Inflammatory macrophage (primary cell): ENCODE measurements around the gene ETV1.
A peak's percentile ranks its signal among the peaks of the same experiment; 100 is the strongest.

Experiments
- DNase-seq, 2 donors: peaks; one replicate each; pipeline ENCODE4 v3.0.0-alpha.2; 2020 to 2022

ETV1 gene

GRCh38 chr7:13878154-13878553, 111.3 kb downstream of the ETV1 start:
- DNase-seq, result no peak

- no peak for DNase-seq
Observed at GRCh38 chr7:13875496-13876074, 113.9 kb downstream of the ETV1 start.

GRCh38 chr7:13874783-13875182, 114.7 kb downstream of the ETV1 start:
- no peak for DNase-seq

GRCh38 chr7:13872709-13873108, 116.8 kb downstream of the ETV1 start:
- no peak for DNase-seq

GRCh38 chr7:13871008-13871407, 118.5 kb downstream of the ETV1 start:
- DNase-seq, result no peak

- DNase-seq, result no peak
Observed at GRCh38 chr7:13860734-13861133, 128.7 kb downstream of the ETV1 start.

GRCh38 chr7:13856012-13856411, 133.5 kb downstream of the ETV1 start:
- no peak for DNase-seq

GRCh38 chr7:13852281-13852968, 137.0 kb downstream of the ETV1 start:
- no peak for DNase-seq

- DNase-seq, result no peak
Observed at GRCh38 chr7:13851736-13852135, 137.7 kb downstream of the ETV1 start.

GRCh38 chr7:13850185-13850752, 139.2 kb downstream of the ETV1 start:
- DNase-seq, result peak; percentile 83 to 84

- no peak for DNase-seq
Observed at GRCh38 chr7:13849163-13849892, 140.1 kb downstream of the ETV1 start.

GRCh38 chr7:13848681-13849131, 140.8 kb downstream of the ETV1 start:
- DNase-seq, result no peak

- DNase-seq, result no peak
Observed at GRCh38 chr7:13846386-13846785, 143.1 kb downstream of the ETV1 start.

- DNase-seq, result no peak
Observed at GRCh38 chr7:13845601-13846000, 143.9 kb downstream of the ETV1 start.

GRCh38 chr7:13844954-13845353, 144.5 kb downstream of the ETV1 start:
- no peak for DNase-seq

GRCh38 chr7:13841284-13841683, 148.2 kb downstream of the ETV1 start:
- no peak for DNase-seq
